SHP77 (cell line): Measurements from ENCODE around the gene BMP2.

Experiments
- DNase-seq, 2 experiments: peaks; one replicate each; lab custom pipeline; 2025; lab: John Stamatoyannopoulos, UW

Gene BMP2

GRCh38 chr20:6768228-6769140 is 998 bp downstream of the BMP2 start:
- DNase-seq, result peak in 1 of 2 experiments; percentile 29

- peak; percentile 36 to 56 for DNase-seq
Measured at GRCh38 chr20:6769903-6770785, 2.7 kb downstream of the BMP2 start.

GRCh38 chr20:6770786-6771100 is 3.3 kb downstream of the BMP2 start:
- DNase-seq, result no peak

- no peak for DNase-seq
Measured at GRCh38 chr20:6780433-6781190, 13.1 kb downstream of the BMP2 start.

GRCh38 chr20:6783752-6784151 is 16.3 kb downstream of the BMP2 start:
- DNase-seq, result no peak

GRCh38 chr20:6784210-6784631 is 16.7 kb downstream of the BMP2 start:
- no peak for DNase-seq

- DNase-seq, result no peak
Measured at GRCh38 chr20:6784767-6785166, 17.3 kb downstream of the BMP2 start.

- no peak for DNase-seq
Measured at GRCh38 chr20:6786548-6786947, 19.1 kb downstream of the BMP2 start.

GRCh38 chr20:6792789-6793188 is 25.3 kb downstream of the BMP2 start:
- no peak for DNase-seq

- DNase-seq, result no peak
Measured at GRCh38 chr20:6802227-6802626, 34.7 kb downstream of the BMP2 start.

- no peak for DNase-seq
Measured at GRCh38 chr20:6806275-6806674, 38.8 kb downstream of the BMP2 start.

GRCh38 chr20:6811262-6812035 is 44.0 kb downstream of the BMP2 start:
- DNase-seq, result no peak

- no peak for DNase-seq
Measured at GRCh38 chr20:6812530-6812929, 45.0 kb downstream of the BMP2 start.

GRCh38 chr20:6814945-6815344 is 47.5 kb downstream of the BMP2 start:
- DNase-seq, result no peak

GRCh38 chr20:6818033-6818808 is 50.7 kb downstream of the BMP2 start:
- no peak for DNase-seq

- DNase-seq, result no peak
Measured at GRCh38 chr20:6819599-6819998, 52.1 kb downstream of the BMP2 start.

GRCh38 chr20:6824401-6824800 is 56.9 kb downstream of the BMP2 start:
- no peak for DNase-seq

- DNase-seq, result no peak
Measured at GRCh38 chr20:6827472-6827871, 60.0 kb downstream of the BMP2 start.

- DNase-seq, result peak; percentile 79 to 86
Measured at GRCh38 chr20:6828794-6829423, 61.4 kb downstream of the BMP2 start.

- peak; percentile 8 to 35 for DNase-seq
Measured at GRCh38 chr20:6829510-6830116, 62.1 kb downstream of the BMP2 start.
